Lower leg skin (tissue), 4 donors: Measurements from ENCODE around the gene ACYP1. TPM values are rescaled to one million over a fixed set of nuclear protein-coding genes. Genes with fewer than 3 reads are reported as not detected.

Source experiments
- DNase-seq, 2 donors: peaks; one replicate each; pipeline ENCODE4 v3.0.0-alpha.2; 2019; ENCODE audit warnings: low spot score in 2 of 2
- H3K4me3 ChIP-seq: fragments of 200-600 bp; sonication (generic); 2 replicates; pipeline ENCODE4 v1.5.1; 2017; ENCODE audit warnings: mild to moderate bottlenecking, low read depth; ENCODE audit not compliant: poor library complexity, severe bottlenecking
- CTCF ChIP-seq, 3 donors: fragments of 450-650 bp; IDR thresholded peaks; one replicate each; pipeline ENCODE4 v1.5.1; 2016; ENCODE audit warnings: antibody characterized with exemption in 3 of 3, mild to moderate bottlenecking in 3 of 3, moderate library complexity in 2 of 3
- POLR2A ChIP-seq, 2 donors: fragments of 450-650 bp; IDR thresholded peaks; one replicate each; pipeline ENCODE4 v1.6.1; 2016 to 2017; ENCODE audit warnings: antibody characterized with exemption in 2 of 2, mild to moderate bottlenecking in 1 of 2, moderate library complexity in 1 of 2
- whole genome bisulfite sequencing, 2 donors: methylation state at CpG; one replicate each; pipeline ENCODE4 v1.1.5; 2018; 5-methylcytosine and 5-hydroxymethylcytosine counted together
- intact Hi-C: fragments of 100-400 bp; cut with DNase I; formaldehyde crosslinking; loops from one replicate; pipeline ENCODE4 v1.15.0; 2023; ENCODE audit warnings: low total_unique reads
- total RNA-seq, 4 donors: library from RNA; depleted of rRNA; stranded (reverse); fragments of >200 nt; gene quantifications; one replicate each; pipeline ENCODE4 v1.1.0, GENCODE V29; 2016

Gene ACYP1
- total RNA-seq, 4 donors from 2014 or later: 12.7 to 23.8 (median 20.3) TPM

- WGBS, 2 donors: 49 to 69% methylated on average over 2 of the region's 2 CpGs
- no peak for DNase-seq
- TF ChIP-seq POLR2A (IDR thresholded peaks at IDR 0.05): no peak
- no peak for TF ChIP-seq CTCF (IDR thresholded peaks at IDR 0.05)
- intact Hi-C loops: no loop called here
- no peak overlapping the region for H3K4me3 ChIP-seq
These were observed 3.4 kb downstream of the ACYP1 start for GRCh38 chr14:75060420-75060819.

- WGBS, 2 donors: 58 to 71% methylated on average over 2 of the region's 2 CpGs
- TF ChIP-seq POLR2A (IDR thresholded peaks at IDR 0.05) (no peak), CTCF (IDR thresholded peaks at IDR 0.05) (no peak)
- H3K4me3 ChIP-seq: no peak overlapping the region
- intact Hi-C loops: no loop called here
- DNase-seq: no peak
These were observed 4.2 kb downstream of the ACYP1 start for GRCh38 chr14:75059642-75060041.

- no peak for DNase-seq
- H3K4me3 ChIP-seq: no peak overlapping the region
- no peak for TF ChIP-seq CTCF (IDR thresholded peaks at IDR 0.05)
- no peak for TF ChIP-seq POLR2A (IDR thresholded peaks at IDR 0.05)
- 29 to 39% methylated on average over 1 of the region's 1 CpG for WGBS, 2 donors
- intact Hi-C loops: no loop called here
These were observed 9.4 kb downstream of the ACYP1 start for GRCh38 chr14:75054421-75054820.

GRCh38 chr14:75053396-75054291 lies 10.2 kb downstream of the ACYP1 start:
- TF ChIP-seq CTCF (IDR thresholded peaks at IDR 0.05) (no peak), POLR2A (IDR thresholded peaks at IDR 0.05) (no peak)
- intact Hi-C loops: no loop called here
- no peak for DNase-seq
- no peak overlapping the region for H3K4me3 ChIP-seq
- 55 to 60% methylated on average over 5 of the region's 5 CpGs for WGBS, 2 donors

GRCh38 chr14:75051556-75051899 lies 12.3 kb downstream of the ACYP1 start:
- no peak for DNase-seq
- no peak for TF ChIP-seq POLR2A (IDR thresholded peaks at IDR 0.05)
- TF ChIP-seq CTCF (IDR thresholded peaks at IDR 0.05): no peak
- WGBS, 2 donors: 25 to 28% methylated on average over 5 of the region's 5 CpGs
- no peak overlapping the region for H3K4me3 ChIP-seq
- intact Hi-C loops: no loop called here
